ENCODE measurements around the gene ART1. TPM values are rescaled to one million over a fixed set of nuclear protein-coding genes. Genes with fewer than 3 reads are reported as not detected.

The ART1 gene
- total RNA-seq, 2 donors from 2014 or later, result not detected

DNA sequence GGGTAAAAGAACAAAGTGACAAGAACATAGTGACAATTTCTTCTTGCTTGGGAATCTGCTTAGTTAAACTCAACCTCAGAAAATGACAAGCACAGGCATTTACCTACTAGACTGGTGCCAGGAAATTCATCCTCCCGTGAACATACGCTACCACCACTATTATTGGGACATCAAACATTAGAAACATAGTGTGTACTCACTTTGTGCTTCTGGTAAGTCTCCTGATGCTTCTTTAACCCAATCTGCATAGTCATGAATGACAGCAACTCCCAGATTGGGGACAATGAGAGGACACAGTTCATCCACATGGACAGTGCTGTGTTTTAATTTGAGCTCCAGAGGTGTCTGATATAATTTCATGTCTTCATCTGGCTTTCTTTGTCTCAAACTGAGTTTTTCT is 55.5 kb downstream of the ART1 start:
- no peaks in the 10 kb centered on the region for H3K4me1 ChIP-seq
- no peaks in the 10 kb centered on the region for H3K27me3 ChIP-seq
- peaks cover 19% of the 10 kb centered on the region for H3K36me3 ChIP-seq
- no peak overlapping the region for H3K4me3 ChIP-seq
- H3K9me3 ChIP-seq, result no peaks in the 10 kb centered on the region
- no peak overlapping the region for H3K9ac ChIP-seq (ENCODE audit: low read depth in 2 of 2, low read length in 2 of 2)
- TF ChIP-seq, protein P1, sequence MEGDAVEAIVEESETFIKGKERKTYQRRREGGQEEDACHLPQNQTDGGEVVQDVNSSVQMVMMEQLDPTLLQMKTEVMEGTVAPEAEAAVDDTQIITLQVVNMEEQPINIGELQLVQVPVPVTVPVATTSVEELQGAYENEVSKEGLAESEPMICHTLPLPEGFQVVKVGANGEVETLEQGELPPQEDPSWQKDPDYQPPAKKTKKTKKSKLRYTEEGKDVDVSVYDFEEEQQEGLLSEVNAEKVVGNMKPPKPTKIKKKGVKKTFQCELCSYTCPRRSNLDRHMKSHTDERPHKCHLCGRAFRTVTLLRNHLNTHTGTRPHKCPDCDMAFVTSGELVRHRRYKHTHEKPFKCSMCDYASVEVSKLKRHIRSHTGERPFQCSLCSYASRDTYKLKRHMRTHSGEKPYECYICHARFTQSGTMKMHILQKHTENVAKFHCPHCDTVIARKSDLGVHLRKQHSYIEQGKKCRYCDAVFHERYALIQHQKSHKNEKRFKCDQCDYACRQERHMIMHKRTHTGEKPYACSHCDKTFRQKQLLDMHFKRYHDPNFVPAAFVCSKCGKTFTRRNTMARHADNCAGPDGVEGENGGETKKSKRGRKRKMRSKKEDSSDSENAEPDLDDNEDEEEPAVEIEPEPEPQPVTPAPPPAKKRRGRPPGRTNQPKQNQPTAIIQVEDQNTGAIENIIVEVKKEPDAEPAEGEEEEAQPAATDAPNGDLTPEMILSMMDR (IDR thresholded peaks at IDR 0.05), result no peak
- H3K27ac ChIP-seq, result no peak overlapping the region
- intact Hi-C loops (cut with DNase I), result no loop called here
- no peak for DNase-seq

DNA sequence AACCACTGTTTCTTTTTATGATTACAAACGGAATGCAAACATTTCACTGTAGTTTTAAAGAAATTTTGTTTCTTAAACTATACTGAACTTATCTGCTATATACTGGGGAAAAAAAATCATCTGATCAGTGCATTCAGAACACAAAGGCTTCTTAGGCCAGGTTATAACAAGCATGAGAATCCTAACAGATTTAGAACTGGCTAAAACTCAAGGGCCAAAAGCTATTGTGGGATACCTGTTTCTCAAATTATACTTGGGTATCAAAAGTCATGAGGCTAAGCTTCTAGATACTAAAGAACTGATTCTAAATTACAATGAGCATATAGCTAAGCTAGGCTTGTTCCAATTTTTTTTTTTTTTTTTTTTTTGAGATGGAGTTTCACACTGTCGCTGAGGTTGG is 56.0 kb downstream of the ART1 start:
- DNase-seq, result no peak
- TF ChIP-seq, protein P1 (IDR thresholded peaks at IDR 0.05), result no peak
- Histone ChIP-seq H3K27ac (no peak overlapping the region), H3K4me3 (no peak overlapping the region), H3K9ac (ENCODE audit: low read depth in 2 of 2, low read length in 2 of 2) (no peak overlapping the region), H3K36me3 (peaks cover 19% of the 10 kb centered on the region), H3K9me3 (no peaks in the 10 kb centered on the region), H3K27me3 (no peaks in the 10 kb centered on the region), H3K4me1 (no peaks in the 10 kb centered on the region)
- intact Hi-C loops (cut with DNase I), result no loop called here

DNA sequence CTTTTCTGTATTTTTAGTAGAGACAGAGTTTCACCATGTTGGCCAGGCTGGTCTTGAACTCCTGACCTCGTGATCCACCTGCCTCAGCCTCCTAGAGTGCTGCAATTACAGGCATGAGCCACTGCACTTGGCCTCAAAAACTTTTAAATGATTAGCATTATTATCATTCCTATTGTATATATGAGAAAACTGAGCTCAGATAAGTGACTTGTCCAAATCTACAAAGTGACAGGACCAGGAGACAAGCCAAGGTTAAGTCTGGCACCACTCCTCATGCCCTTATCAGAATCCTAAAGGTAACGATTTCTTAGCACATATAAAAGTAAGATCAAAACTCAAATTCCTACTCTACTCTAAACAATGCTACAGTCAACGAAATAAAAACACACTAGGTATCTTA is 58.5 kb downstream of the ART1 start:
- H3K4me1 ChIP-seq, result no peaks in the 10 kb centered on the region
- no peak overlapping the region for H3K9ac ChIP-seq (ENCODE audit: low read depth in 2 of 2, low read length in 2 of 2)
- H3K27ac ChIP-seq, result no peak overlapping the region
- no peaks in the 10 kb centered on the region for H3K27me3 ChIP-seq
- no peaks in the 10 kb centered on the region for H3K9me3 ChIP-seq
- no peak overlapping the region for H3K4me3 ChIP-seq
- no peak for DNase-seq
- TF ChIP-seq, protein P1 (IDR thresholded peaks at IDR 0.05), result no peak
- intact Hi-C loops (cut with DNase I), result no loop called here
- peaks cover 19% of the 10 kb centered on the region for H3K36me3 ChIP-seq

DNA sequence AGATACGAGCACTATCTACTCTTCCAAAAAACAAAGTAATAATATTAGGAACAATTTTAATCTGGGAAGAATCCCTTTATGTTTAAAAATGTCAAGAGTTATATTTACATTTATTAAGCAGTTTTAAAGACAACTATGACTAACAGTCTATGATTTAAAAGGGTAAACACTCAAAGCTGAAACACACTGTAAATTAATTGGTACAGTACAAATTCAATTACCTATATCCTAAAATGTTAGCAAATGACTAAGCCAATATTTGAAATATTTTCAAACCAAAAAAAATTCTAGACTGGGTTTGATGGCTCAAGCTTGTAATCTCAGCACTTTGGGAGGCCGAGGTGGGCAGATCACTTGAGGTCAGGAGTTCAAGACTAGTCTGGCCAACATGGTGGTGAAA is 62.2 kb downstream of the ART1 start:
- TF ChIP-seq, protein P1 (IDR thresholded peaks at IDR 0.05), result no peak
- no peaks in the 10 kb centered on the region for H3K9me3 ChIP-seq
- no peaks in the 10 kb centered on the region for H3K4me1 ChIP-seq
- no peak overlapping the region for H3K27ac ChIP-seq
- no peak overlapping the region for H3K4me3 ChIP-seq
- peaks cover 13% of the 10 kb centered on the region for H3K36me3 ChIP-seq
- intact Hi-C loops (cut with DNase I), result no loop called here
- no peaks in the 10 kb centered on the region for H3K27me3 ChIP-seq
- H3K9ac ChIP-seq (ENCODE audit: low read depth in 2 of 2, low read length in 2 of 2), result no peak overlapping the region
- DNase-seq, result no peak

DNA sequence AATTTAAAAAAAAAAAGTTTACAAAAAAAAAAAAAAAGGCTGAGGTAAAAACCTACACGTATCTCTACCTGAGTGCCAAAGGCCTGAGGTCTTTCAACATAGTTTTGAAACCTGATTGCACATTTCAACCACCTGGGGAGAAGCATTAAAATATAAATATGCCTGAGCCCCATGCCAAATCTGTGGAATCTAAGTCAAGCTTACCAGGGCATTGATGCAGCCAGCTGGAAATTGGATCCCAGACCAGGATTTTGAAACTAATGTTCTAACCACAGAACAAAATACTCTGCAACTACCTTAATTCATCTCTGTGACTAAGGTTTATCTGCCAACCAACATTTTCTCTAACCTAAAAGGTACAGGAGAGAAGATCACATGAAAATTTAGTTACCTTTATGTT is 65.0 kb downstream of the ART1 start:
- TF ChIP-seq, protein P1 (IDR thresholded peaks at IDR 0.05), result no peak
- peaks cover 3% of the 10 kb centered on the region for H3K36me3 ChIP-seq

More for the DNA sequence above, 65.0 kb downstream of the ART1 start:
- no peaks in the 10 kb centered on the region for H3K9me3 ChIP-seq
- H3K27me3 ChIP-seq, result no peaks in the 10 kb centered on the region
- H3K4me3 ChIP-seq, result no peak overlapping the region
- intact Hi-C loops (cut with DNase I), result loop anchor here (10.0 kb wide), 1 partner anchor 65 kb away; no protein-coding TSS in a partner anchor
- H3K27ac ChIP-seq, result no peak overlapping the region
- no peak for DNase-seq
- no peaks in the 10 kb centered on the region for H3K4me1 ChIP-seq
- no peak overlapping the region for H3K9ac ChIP-seq (ENCODE audit: low read depth in 2 of 2, low read length in 2 of 2)
